GM18505 (cell line): ENCODE measurements around the gene AFF2.

Experiments used
- ATAC-seq: cut with Tn5 transposase; IDR thresholded peaks from one replicate; pipeline ENCODE4 v1.9.1; 2021; ENCODE audit not compliant: unreplicated experiment
- POLR2A ChIP-seq: IDR thresholded peaks from 4 replicates; pipeline ENCODE4 v1.6.1; 2011; ENCODE audit warnings: borderline replicate concordance; ENCODE audit not compliant: insufficient read depth, insufficient read length; ENCODE audit errors: extremely low read depth

Gene AFF2

GRCh38 chrX:148542481-148543255, 42.3 kb downstream of the AFF2 start:
- ATAC-seq = no peak
- no peak for TF ChIP-seq POLR2A

- no peak for ATAC-seq
- TF ChIP-seq POLR2A = no peak
Measured at GRCh38 chrX:148552775-148553174, 52.4 kb downstream of the AFF2 start.

- no peak for TF ChIP-seq POLR2A
- ATAC-seq = no peak
Measured at GRCh38 chrX:148555101-148555500, 54.7 kb downstream of the AFF2 start.

GRCh38 chrX:148555571-148556243, 55.3 kb downstream of the AFF2 start:
- TF ChIP-seq POLR2A = no peak
- no peak for ATAC-seq

- no peak for TF ChIP-seq POLR2A
- no peak for ATAC-seq
Measured at GRCh38 chrX:148556498-148556897, 56.1 kb downstream of the AFF2 start.

GRCh38 chrX:148562846-148563245, 62.4 kb downstream of the AFF2 start:
- no peak for ATAC-seq
- TF ChIP-seq POLR2A = no peak

- no peak for TF ChIP-seq POLR2A
- no peak for ATAC-seq
Measured at GRCh38 chrX:148567229-148567628, 66.8 kb downstream of the AFF2 start.

GRCh38 chrX:148567779-148568178, 67.4 kb downstream of the AFF2 start:
- no peak for ATAC-seq
- no peak for TF ChIP-seq POLR2A

GRCh38 chrX:148568763-148569162, 68.3 kb downstream of the AFF2 start:
- TF ChIP-seq POLR2A = no peak
- no peak for ATAC-seq

GRCh38 chrX:148572337-148572736, 71.9 kb downstream of the AFF2 start:
- no peak for TF ChIP-seq POLR2A
- no peak for ATAC-seq

- no peak for TF ChIP-seq POLR2A
- ATAC-seq = no peak
Measured at GRCh38 chrX:148573119-148573518, 72.7 kb downstream of the AFF2 start.

- TF ChIP-seq POLR2A = no peak
- ATAC-seq = no peak
Measured at GRCh38 chrX:148574237-148574973, 74.0 kb downstream of the AFF2 start.

GRCh38 chrX:148576396-148576795, 76.0 kb downstream of the AFF2 start:
- no peak for ATAC-seq
- no peak for TF ChIP-seq POLR2A
